ENCODE measurements around the gene ADD2.

Gene ADD2

GRCh38 chr2:70651727-70652126 is 116.3 kb downstream of the ADD2 start:
- Mint-ChIP-seq H3K4me1 (ENCODE audit: low read depth) (peaks cover 17% of the 10 kb centered on the region), H3K9me3 (ENCODE audit: low read depth) (no peaks in the 10 kb centered on the region), H3K4me3 (no peak overlapping the region), H3K27me3 (peaks cover 6% of the 10 kb centered on the region), H3K36me3 (no peaks in the 10 kb centered on the region), H3K27ac (no peak overlapping the region)

- peaks cover 10% of the 10 kb centered on the region for H3K4me1 Mint-ChIP-seq (ENCODE audit: low read depth)
- no peaks in the 10 kb centered on the region for H3K9me3 Mint-ChIP-seq (ENCODE audit: low read depth)
- no peaks in the 10 kb centered on the region for H3K36me3 Mint-ChIP-seq
- peaks cover 6% of the 10 kb centered on the region for H3K27me3 Mint-ChIP-seq
- no peak overlapping the region for H3K4me3 Mint-ChIP-seq
- no peak overlapping the region for H3K27ac Mint-ChIP-seq
Measured at GRCh38 chr2:70651014-70651413, 117.0 kb downstream of the ADD2 start.

GRCh38 chr2:70648961-70649360 is 119.0 kb downstream of the ADD2 start:
- Mint-ChIP-seq H3K36me3 (no peaks in the 10 kb centered on the region), H3K27me3 (peaks cover 6% of the 10 kb centered on the region), H3K4me3 (no peak overlapping the region), H3K9me3 (ENCODE audit: low read depth) (no peaks in the 10 kb centered on the region), H3K27ac (no peak overlapping the region), H3K4me1 (ENCODE audit: low read depth) (no peaks in the 10 kb centered on the region)

GRCh38 chr2:70647873-70648481 is 120.0 kb downstream of the ADD2 start:
- Mint-ChIP-seq H3K27me3 (peaks cover 6% of the 10 kb centered on the region), H3K4me1 (ENCODE audit: low read depth) (no peaks in the 10 kb centered on the region), H3K27ac (no peak overlapping the region), H3K4me3 (no peak overlapping the region), H3K9me3 (ENCODE audit: low read depth) (no peaks in the 10 kb centered on the region), H3K36me3 (no peaks in the 10 kb centered on the region)

- H3K9me3 Mint-ChIP-seq (ENCODE audit: low read depth): no peaks in the 10 kb centered on the region
- no peak overlapping the region for H3K27ac Mint-ChIP-seq
- no peaks in the 10 kb centered on the region for H3K36me3 Mint-ChIP-seq
- no peak overlapping the region for H3K4me3 Mint-ChIP-seq
- H3K4me1 Mint-ChIP-seq (ENCODE audit: low read depth): no peaks in the 10 kb centered on the region
- peaks cover 3% of the 10 kb centered on the region for H3K27me3 Mint-ChIP-seq
Measured at GRCh38 chr2:70646420-70646818, 121.6 kb downstream of the ADD2 start.

- no peaks in the 10 kb centered on the region for H3K9me3 Mint-ChIP-seq (ENCODE audit: low read depth)
- H3K36me3 Mint-ChIP-seq: no peaks in the 10 kb centered on the region
- H3K27ac Mint-ChIP-seq: no peak overlapping the region
- peaks cover 3% of the 10 kb centered on the region for H3K27me3 Mint-ChIP-seq
- H3K4me3 Mint-ChIP-seq: no peak overlapping the region
- H3K4me1 Mint-ChIP-seq (ENCODE audit: low read depth): peaks cover 4% of the 10 kb centered on the region
Measured at GRCh38 chr2:70645733-70646419, 122.1 kb downstream of the ADD2 start.

GRCh38 chr2:70643715-70644114 is 124.3 kb downstream of the ADD2 start:
- H3K36me3 Mint-ChIP-seq: no peaks in the 10 kb centered on the region
- H3K9me3 Mint-ChIP-seq (ENCODE audit: low read depth): no peaks in the 10 kb centered on the region
- H3K27me3 Mint-ChIP-seq: no peaks in the 10 kb centered on the region
- no peak overlapping the region for H3K4me3 Mint-ChIP-seq
- H3K27ac Mint-ChIP-seq: no peak overlapping the region
- H3K4me1 Mint-ChIP-seq (ENCODE audit: low read depth): peaks cover 22% of the 10 kb centered on the region

- H3K4me3 Mint-ChIP-seq: no peak overlapping the region
- no peaks in the 10 kb centered on the region for H3K36me3 Mint-ChIP-seq
- no peaks in the 10 kb centered on the region for H3K27me3 Mint-ChIP-seq
- H3K9me3 Mint-ChIP-seq (ENCODE audit: low read depth): no peaks in the 10 kb centered on the region
- H3K4me1 Mint-ChIP-seq (ENCODE audit: low read depth): peaks cover 27% of the 10 kb centered on the region
- no peak overlapping the region for H3K27ac Mint-ChIP-seq
Measured at GRCh38 chr2:70641263-70641784, 126.7 kb downstream of the ADD2 start.

GRCh38 chr2:70639841-70640436 is 128.1 kb downstream of the ADD2 start:
- peaks cover 27% of the 10 kb centered on the region for H3K4me1 Mint-ChIP-seq (ENCODE audit: low read depth)
- peaks cover under 1% of the 10 kb centered on the region for H3K9me3 Mint-ChIP-seq (ENCODE audit: low read depth)
- H3K27ac Mint-ChIP-seq: no peak overlapping the region
- no peaks in the 10 kb centered on the region for H3K27me3 Mint-ChIP-seq
- no peaks in the 10 kb centered on the region for H3K36me3 Mint-ChIP-seq
- peak overlapping the region; percentile 14 for H3K4me3 Mint-ChIP-seq

GRCh38 chr2:70638561-70638960 is 129.4 kb downstream of the ADD2 start:
- Mint-ChIP-seq H3K9me3 (ENCODE audit: low read depth) (peaks cover 5% of the 10 kb centered on the region), H3K27ac (no peak overlapping the region), H3K4me3 (no peak overlapping the region), H3K36me3 (peaks cover 4% of the 10 kb centered on the region), H3K27me3 (no peaks in the 10 kb centered on the region), H3K4me1 (ENCODE audit: low read depth) (peaks cover 27% of the 10 kb centered on the region)

GRCh38 chr2:70633508-70633907 is 134.5 kb downstream of the ADD2 start:
- no peaks in the 10 kb centered on the region for H3K27me3 Mint-ChIP-seq
- peaks cover 13% of the 10 kb centered on the region for H3K9me3 Mint-ChIP-seq (ENCODE audit: low read depth)
- peaks cover 3% of the 10 kb centered on the region for H3K4me1 Mint-ChIP-seq (ENCODE audit: low read depth)
- no peak overlapping the region for H3K27ac Mint-ChIP-seq
- H3K36me3 Mint-ChIP-seq: peaks cover 10% of the 10 kb centered on the region
- H3K4me3 Mint-ChIP-seq: no peak overlapping the region

GRCh38 chr2:70632966-70633365 is 135.0 kb downstream of the ADD2 start:
- H3K4me3 Mint-ChIP-seq: no peak overlapping the region
- H3K4me1 Mint-ChIP-seq (ENCODE audit: low read depth): no peaks in the 10 kb centered on the region
- H3K9me3 Mint-ChIP-seq (ENCODE audit: low read depth): peaks cover 13% of the 10 kb centered on the region
- H3K27me3 Mint-ChIP-seq: no peaks in the 10 kb centered on the region
- H3K27ac Mint-ChIP-seq: no peak overlapping the region
- H3K36me3 Mint-ChIP-seq: peaks cover 10% of the 10 kb centered on the region

GRCh38 chr2:70632388-70632787 is 135.6 kb downstream of the ADD2 start:
- H3K27ac Mint-ChIP-seq: no peak overlapping the region
- H3K36me3 Mint-ChIP-seq: peaks cover 10% of the 10 kb centered on the region
- peaks cover 13% of the 10 kb centered on the region for H3K9me3 Mint-ChIP-seq (ENCODE audit: low read depth)
- H3K4me1 Mint-ChIP-seq (ENCODE audit: low read depth): no peaks in the 10 kb centered on the region
- no peaks in the 10 kb centered on the region for H3K27me3 Mint-ChIP-seq
- H3K4me3 Mint-ChIP-seq: no peak overlapping the region

- H3K4me3 Mint-ChIP-seq: no peak overlapping the region
- peaks cover 10% of the 10 kb centered on the region for H3K36me3 Mint-ChIP-seq
- peaks cover 3% of the 10 kb centered on the region for H3K27me3 Mint-ChIP-seq
- no peak overlapping the region for H3K27ac Mint-ChIP-seq
- H3K4me1 Mint-ChIP-seq (ENCODE audit: low read depth): no peaks in the 10 kb centered on the region
- H3K9me3 Mint-ChIP-seq (ENCODE audit: low read depth): peaks cover 13% of the 10 kb centered on the region
Measured at GRCh38 chr2:70630761-70631160, 137.2 kb downstream of the ADD2 start.

- Mint-ChIP-seq H3K27ac (no peak overlapping the region), H3K9me3 (ENCODE audit: low read depth) (no peaks in the 10 kb centered on the region), H3K4me1 (ENCODE audit: low read depth) (no peaks in the 10 kb centered on the region), H3K36me3 (no peaks in the 10 kb centered on the region), H3K27me3 (peaks cover 3% of the 10 kb centered on the region), H3K4me3 (no peak overlapping the region)
Measured at GRCh38 chr2:70627211-70627898, 140.6 kb downstream of the ADD2 start.

Measured in activated naive CD8-positive, alpha-beta T cell (primary cell).